Measurements from ENCODE around the gene AFAP1.

- TF ChIP-seq BHLHE40 (IDR thresholded peaks at IDR 0.05; ENCODE audit: borderline replicate concordance) (no peak), SUZ12 (IDR thresholded peaks at IDR 0.05) (no peak), ARNT (IDR thresholded peaks at IDR 0.05) (no peak), L3MBTL2 (conservative IDR thresholded peaks at IDR 0.05) (no peak), SP1 (IDR thresholded peaks at IDR 0.05) (no peak), FOXA1 (IDR thresholded peaks at IDR 0.05) (no peak), HDGF (IDR thresholded peaks at IDR 0.05; ENCODE audit: borderline replicate concordance) (no peak), FOXK2 (IDR thresholded peaks at IDR 0.05) (no peak), LEF1 (IDR thresholded peaks at IDR 0.05; ENCODE audit: borderline replicate concordance) (no peak), NFRKB (IDR thresholded peaks at IDR 0.05) (no peak), ZNF384 (IDR thresholded peaks at IDR 0.05) (no peak)
- TF ChIP-seq, protein P1, sequence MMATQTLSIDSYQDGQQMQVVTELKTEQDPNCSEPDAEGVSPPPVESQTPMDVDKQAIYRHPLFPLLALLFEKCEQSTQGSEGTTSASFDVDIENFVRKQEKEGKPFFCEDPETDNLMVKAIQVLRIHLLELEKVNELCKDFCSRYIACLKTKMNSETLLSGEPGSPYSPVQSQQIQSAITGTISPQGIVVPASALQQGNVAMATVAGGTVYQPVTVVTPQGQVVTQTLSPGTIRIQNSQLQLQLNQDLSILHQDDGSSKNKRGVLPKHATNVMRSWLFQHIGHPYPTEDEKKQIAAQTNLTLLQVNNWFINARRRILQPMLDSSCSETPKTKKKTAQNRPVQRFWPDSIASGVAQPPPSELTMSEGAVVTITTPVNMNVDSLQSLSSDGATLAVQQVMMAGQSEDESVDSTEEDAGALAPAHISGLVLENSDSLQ (IDR thresholded peaks at IDR 0.05) = no peak
These were observed 62.5 kb downstream of the AFAP1 start for GRCh38 chr4:7877176-7877575.
